ENCODE data around the gene PAPPA2.

PAPPA2 gene

DNA sequence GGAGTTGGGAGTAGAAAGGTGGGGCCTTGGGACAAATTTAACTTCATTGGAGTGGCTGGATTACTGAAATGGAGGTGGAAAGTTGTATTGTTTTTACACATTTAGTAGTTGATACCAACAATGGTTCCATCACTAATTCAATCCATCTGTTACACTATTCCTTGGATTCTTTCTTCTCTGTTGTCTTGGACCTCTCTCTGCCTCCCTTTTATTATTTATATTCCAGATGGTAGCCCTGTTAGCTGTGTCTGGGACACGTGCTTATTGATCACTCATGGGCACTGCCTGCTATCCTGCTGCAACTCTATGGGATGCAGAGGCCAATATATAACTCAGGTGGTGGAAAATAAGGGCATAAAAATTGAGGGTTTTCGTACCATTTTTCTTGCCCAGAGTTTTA, 346.3 kb downstream of the PAPPA2 start:
- no peak for TF ChIP-seq TEAD4 (IDR thresholded peaks at IDR 0.05)
- no peak for TF ChIP-seq FOXM1 (IDR thresholded peaks at IDR 0.05; ENCODE audit: borderline replicate concordance, low read depth)
- TF ChIP-seq NFIC (IDR thresholded peaks at IDR 0.05), result no peak
- TF ChIP-seq TAF1 (IDR thresholded peaks at IDR 0.05; ENCODE audit: low read depth), result no peak
- no peak for TF ChIP-seq CEBPB (IDR thresholded peaks at IDR 0.05)
- TF ChIP-seq, protein P1, sequence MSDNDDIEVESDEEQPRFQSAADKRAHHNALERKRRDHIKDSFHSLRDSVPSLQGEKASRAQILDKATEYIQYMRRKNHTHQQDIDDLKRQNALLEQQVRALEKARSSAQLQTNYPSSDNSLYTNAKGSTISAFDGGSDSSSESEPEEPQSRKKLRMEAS (IDR thresholded peaks at IDR 0.05), result no peak
- no peak for TF ChIP-seq RAD21 (IDR thresholded peaks at IDR 0.05; ENCODE audit: low read depth)

DNA sequence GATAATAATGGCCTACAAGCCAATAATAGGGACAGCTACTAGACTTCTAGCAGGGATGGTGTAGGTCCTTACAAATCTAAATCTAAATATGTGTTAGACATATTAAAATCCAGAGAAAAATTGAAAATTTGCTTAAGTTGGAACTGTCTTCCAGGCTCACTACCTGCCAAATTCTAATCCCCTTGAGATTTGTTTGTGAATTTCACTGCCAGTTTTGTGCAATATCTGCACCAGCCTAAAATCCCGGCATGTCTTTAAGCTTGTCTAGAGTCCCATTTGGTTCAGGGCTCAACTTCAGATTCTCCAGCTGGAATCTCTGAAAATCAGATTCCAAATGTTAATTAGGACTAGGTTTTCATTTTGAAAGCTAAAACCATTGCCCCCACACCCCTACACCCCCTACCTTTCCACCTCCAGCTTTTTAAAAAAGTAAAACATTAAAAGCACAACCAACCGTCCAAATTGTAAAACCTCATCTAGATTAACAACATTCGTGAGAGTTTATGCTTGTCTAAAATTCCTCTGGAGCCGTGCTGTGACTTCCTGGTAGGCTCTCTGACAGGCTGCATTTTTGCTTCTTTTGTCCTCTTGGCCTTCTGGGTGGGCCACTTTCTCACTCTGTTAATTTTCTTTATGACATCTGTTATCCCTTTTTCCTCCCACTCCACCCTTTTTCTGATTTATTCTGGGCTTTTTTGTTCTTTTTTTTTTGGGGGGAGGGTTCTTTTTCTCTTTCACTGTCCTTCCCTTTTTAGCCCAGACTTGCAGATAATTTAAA, 348.7 kb downstream of the PAPPA2 start:
- no peak for TF ChIP-seq FOXM1 (IDR thresholded peaks at IDR 0.05; ENCODE audit: borderline replicate concordance, low read depth)

DNA sequence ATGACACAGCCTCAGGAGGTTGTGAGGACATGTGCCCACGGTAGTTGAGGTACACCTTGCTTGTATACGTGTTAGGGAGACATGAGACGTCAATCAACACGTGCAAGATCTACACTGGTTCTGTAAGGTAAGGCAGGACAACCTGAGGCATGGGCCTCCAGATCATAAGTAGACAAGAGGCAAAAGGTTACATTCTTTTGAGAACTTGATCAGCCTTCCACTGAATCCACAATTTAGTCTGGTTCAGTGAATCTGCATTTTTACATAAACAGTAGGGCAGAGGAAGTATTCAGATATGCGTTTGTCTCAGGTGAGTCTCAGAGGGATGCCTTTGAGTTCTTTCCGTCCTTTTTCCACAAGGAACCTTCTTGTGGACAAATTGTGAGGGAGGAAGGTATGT, 352.6 kb downstream of the PAPPA2 start:
- TF ChIP-seq YY1 (IDR thresholded peaks at IDR 0.05; ENCODE audit: low read depth) (no peak), CREB1 (IDR thresholded peaks at IDR 0.05; ENCODE audit: low read depth) (no peak), RAD21 (IDR thresholded peaks at IDR 0.05; ENCODE audit: low read depth) (no peak), TEAD4 (IDR thresholded peaks at IDR 0.05) (no peak), TCF12 (IDR thresholded peaks at IDR 0.05; ENCODE audit: low read depth) (no peak), EGR1 (IDR thresholded peaks at IDR 0.05) (no peak), EP300 (IDR thresholded peaks at IDR 0.05; ENCODE audit: borderline replicate concordance) (no peak), TAF1 (IDR thresholded peaks at IDR 0.05; ENCODE audit: low read depth) (no peak), CEBPB (IDR thresholded peaks at IDR 0.05) (no peak), ZBTB7A (IDR thresholded peaks at IDR 0.05; ENCODE audit: low read depth) (no peak), FOXM1 (IDR thresholded peaks at IDR 0.05; ENCODE audit: borderline replicate concordance, low read depth) (no peak), NFIC (IDR thresholded peaks at IDR 0.05) (no peak)
- TF ChIP-seq, protein P2, sequence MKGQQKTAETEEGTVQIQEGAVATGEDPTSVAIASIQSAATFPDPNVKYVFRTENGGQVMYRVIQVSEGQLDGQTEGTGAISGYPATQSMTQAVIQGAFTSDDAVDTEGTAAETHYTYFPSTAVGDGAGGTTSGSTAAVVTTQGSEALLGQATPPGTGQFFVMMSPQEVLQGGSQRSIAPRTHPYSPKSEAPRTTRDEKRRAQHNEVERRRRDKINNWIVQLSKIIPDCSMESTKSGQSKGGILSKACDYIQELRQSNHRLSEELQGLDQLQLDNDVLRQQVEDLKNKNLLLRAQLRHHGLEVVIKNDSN (IDR thresholded peaks at IDR 0.05), result no peak
- TF ChIP-seq, protein P3, sequence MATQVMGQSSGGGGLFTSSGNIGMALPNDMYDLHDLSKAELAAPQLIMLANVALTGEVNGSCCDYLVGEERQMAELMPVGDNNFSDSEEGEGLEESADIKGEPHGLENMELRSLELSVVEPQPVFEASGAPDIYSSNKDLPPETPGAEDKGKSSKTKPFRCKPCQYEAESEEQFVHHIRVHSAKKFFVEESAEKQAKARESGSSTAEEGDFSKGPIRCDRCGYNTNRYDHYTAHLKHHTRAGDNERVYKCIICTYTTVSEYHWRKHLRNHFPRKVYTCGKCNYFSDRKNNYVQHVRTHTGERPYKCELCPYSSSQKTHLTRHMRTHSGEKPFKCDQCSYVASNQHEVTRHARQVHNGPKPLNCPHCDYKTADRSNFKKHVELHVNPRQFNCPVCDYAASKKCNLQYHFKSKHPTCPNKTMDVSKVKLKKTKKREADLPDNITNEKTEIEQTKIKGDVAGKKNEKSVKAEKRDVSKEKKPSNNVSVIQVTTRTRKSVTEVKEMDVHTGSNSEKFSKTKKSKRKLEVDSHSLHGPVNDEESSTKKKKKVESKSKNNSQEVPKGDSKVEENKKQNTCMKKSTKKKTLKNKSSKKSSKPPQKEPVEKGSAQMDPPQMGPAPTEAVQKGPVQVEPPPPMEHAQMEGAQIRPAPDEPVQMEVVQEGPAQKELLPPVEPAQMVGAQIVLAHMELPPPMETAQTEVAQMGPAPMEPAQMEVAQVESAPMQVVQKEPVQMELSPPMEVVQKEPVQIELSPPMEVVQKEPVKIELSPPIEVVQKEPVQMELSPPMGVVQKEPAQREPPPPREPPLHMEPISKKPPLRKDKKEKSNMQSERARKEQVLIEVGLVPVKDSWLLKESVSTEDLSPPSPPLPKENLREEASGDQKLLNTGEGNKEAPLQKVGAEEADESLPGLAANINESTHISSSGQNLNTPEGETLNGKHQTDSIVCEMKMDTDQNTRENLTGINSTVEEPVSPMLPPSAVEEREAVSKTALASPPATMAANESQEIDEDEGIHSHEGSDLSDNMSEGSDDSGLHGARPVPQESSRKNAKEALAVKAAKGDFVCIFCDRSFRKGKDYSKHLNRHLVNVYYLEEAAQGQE (IDR thresholded peaks at IDR 0.05; ENCODE audit: low read depth), result no peak
- TF ChIP-seq, protein P1 (IDR thresholded peaks at IDR 0.05), result no peak

DNA sequence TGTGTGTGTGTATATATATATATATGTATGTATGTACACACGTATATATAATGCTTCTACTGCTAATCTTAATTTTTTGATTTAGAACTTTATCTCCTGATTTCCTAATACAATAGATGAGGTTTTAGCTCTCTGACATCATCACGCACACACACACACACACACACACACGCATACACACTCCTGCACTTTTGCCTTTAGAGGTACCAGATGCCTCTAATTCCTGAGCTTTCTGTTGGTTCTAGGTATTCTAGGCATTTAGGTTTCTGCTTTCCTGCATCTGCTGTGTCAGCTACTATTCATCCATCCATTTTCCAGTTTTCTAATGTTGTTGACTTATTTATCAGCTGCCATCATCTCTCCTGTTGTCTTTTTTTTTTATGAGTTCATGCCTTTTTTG, 353.3 kb downstream of the PAPPA2 start:
- TF ChIP-seq YY1 (IDR thresholded peaks at IDR 0.05; ENCODE audit: low read depth) (no peak), CREB1 (IDR thresholded peaks at IDR 0.05; ENCODE audit: low read depth) (no peak), FOXM1 (IDR thresholded peaks at IDR 0.05; ENCODE audit: borderline replicate concordance, low read depth) (no peak), NFIC (IDR thresholded peaks at IDR 0.05) (no peak), TEAD4 (IDR thresholded peaks at IDR 0.05) (no peak), CEBPB (IDR thresholded peaks at IDR 0.05) (no peak), TAF1 (IDR thresholded peaks at IDR 0.05; ENCODE audit: low read depth) (no peak), EGR1 (IDR thresholded peaks at IDR 0.05) (no peak), ZBTB7A (IDR thresholded peaks at IDR 0.05; ENCODE audit: low read depth) (no peak), TCF12 (IDR thresholded peaks at IDR 0.05; ENCODE audit: low read depth) (no peak), EP300 (IDR thresholded peaks at IDR 0.05; ENCODE audit: borderline replicate concordance) (no peak), RAD21 (IDR thresholded peaks at IDR 0.05; ENCODE audit: low read depth) (no peak)
- TF ChIP-seq, protein P3 (IDR thresholded peaks at IDR 0.05; ENCODE audit: low read depth), result no peak
- TF ChIP-seq, protein P1 (IDR thresholded peaks at IDR 0.05), result no peak
- TF ChIP-seq, protein P2 (IDR thresholded peaks at IDR 0.05), result no peak

DNA sequence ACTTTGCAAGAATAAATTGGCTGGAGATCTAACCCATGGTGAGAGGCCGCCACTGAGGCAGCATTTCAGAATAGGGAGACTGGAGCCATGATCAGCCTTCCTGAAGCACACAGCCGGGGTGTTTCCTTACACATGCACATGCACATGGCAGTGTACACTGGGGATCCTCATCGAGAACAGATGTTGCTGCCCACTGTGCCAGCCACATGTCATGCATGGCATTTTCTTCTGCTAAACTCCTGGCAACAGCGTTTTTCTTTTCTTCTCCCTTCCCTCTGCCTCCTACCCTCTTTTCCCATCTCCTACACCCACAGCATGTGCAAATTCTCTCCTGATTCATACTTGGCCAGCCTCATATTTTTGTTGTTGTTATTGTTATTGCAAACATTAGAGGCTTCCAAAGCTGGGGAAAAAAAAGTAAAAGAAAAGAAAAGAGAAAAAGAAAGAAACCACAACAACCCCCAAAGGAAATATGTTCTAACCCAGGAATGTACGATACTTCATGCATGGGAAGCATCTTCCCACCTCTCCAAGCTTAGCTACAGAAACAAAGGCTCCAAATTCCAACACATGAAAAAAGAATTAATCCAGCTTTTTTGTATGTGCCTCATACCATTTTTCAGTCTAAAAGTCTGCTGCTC, 357.5 kb downstream of the PAPPA2 start:
- TF ChIP-seq EP300 (IDR thresholded peaks at IDR 0.05; ENCODE audit: borderline replicate concordance) (no peak), RAD21 (IDR thresholded peaks at IDR 0.05; ENCODE audit: low read depth) (no peak), YY1 (IDR thresholded peaks at IDR 0.05; ENCODE audit: low read depth) (no peak), TEAD4 (IDR thresholded peaks at IDR 0.05) (no peak), ZBTB7A (IDR thresholded peaks at IDR 0.05; ENCODE audit: low read depth) (no peak)

All from Ishikawa (cell line).